ENCODE measurements around the gene ZBTB6.
A peak's percentile ranks its signal among the peaks of the same experiment; 100 is the strongest.

DNA sequence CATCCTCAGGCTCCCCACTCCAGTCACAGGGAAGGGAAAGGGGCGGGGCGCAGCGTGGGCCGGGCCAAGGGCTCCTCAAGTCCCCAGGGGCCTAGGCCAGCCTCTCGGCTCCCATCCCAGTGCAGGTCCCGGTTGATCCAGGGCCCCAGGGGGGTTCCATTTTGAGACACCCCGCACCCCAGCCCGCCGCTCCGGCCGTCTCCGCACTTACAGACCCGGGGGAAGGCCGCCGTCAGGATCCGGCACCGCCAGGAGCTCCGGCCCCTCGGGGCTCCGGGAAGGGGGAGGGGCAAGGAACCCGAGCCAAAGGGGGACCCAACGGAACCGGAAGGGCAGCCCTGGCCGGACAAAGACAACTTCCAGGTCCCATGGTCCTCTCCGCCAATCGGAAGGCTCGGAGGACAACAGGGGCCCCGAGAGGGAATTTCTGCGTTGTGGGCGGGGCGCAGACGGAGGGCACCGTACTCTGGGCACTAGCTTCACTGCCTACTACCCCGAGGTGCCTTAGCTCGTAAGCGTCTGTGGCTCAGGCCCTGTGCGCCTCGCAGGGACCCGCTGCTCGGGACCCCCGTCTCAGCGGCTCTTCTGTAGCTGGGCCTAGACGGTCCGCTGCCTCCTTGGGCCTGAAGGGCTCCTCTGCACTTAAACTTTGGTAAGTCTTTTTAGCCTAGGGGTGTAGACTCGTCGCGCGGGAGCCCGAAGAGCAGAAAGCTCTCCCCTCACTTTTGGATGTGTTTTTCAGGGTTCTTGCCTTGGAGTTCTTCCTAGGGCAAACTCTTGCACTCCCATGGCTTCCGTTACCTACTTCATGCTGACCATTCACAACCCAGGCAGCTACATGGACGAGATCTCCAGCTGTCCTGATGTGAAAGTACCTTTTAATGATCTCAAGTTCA is 18.4 kb upstream of the ZBTB6 start, which contains the start of gene ZBTB26:
- TF ChIP-seq, protein P1, sequence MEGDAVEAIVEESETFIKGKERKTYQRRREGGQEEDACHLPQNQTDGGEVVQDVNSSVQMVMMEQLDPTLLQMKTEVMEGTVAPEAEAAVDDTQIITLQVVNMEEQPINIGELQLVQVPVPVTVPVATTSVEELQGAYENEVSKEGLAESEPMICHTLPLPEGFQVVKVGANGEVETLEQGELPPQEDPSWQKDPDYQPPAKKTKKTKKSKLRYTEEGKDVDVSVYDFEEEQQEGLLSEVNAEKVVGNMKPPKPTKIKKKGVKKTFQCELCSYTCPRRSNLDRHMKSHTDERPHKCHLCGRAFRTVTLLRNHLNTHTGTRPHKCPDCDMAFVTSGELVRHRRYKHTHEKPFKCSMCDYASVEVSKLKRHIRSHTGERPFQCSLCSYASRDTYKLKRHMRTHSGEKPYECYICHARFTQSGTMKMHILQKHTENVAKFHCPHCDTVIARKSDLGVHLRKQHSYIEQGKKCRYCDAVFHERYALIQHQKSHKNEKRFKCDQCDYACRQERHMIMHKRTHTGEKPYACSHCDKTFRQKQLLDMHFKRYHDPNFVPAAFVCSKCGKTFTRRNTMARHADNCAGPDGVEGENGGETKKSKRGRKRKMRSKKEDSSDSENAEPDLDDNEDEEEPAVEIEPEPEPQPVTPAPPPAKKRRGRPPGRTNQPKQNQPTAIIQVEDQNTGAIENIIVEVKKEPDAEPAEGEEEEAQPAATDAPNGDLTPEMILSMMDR (IDR thresholded peaks at IDR 0.05), result no peak
- peak; percentile 60 for TF ChIP-seq POLR2A (IDR thresholded peaks at IDR 0.05)
- peak; percentile 23 for TF ChIP-seq EP300 (IDR thresholded peaks at IDR 0.05)
